KMS-11 (cell line): ENCODE data around the gene LIF.

ENCODE experiments used
- H2AFZ ChIP-seq: fragments of 200-600 bp; sonication (generic); 2 replicates; pipeline ENCODE4 v1.6.1; 2016; ENCODE audit warnings: antibody characterized with exemption, mixed run types, low read depth
- H3K27ac ChIP-seq: fragments of 200-600 bp; sonication (generic); 2 replicates; pipeline ENCODE4 v1.6.1; 2016; ENCODE audit warnings: mild to moderate bottlenecking, mixed run types
- H3K27me3 ChIP-seq: fragments of 200-600 bp; sonication (generic); 2 replicates; pipeline ENCODE4 v1.6.1; 2017; ENCODE audit warnings: mild to moderate bottlenecking, low read depth, mixed run types, moderate library complexity; ENCODE audit not compliant: insufficient read depth
- H3K36me3 ChIP-seq: fragments of 200-600 bp; sonication (generic); 2 replicates; pipeline ENCODE4 v1.6.1; 2017; ENCODE audit warnings: mild to moderate bottlenecking, mixed run types; ENCODE audit not compliant: insufficient read depth
- H3K4me1 ChIP-seq: fragments of 200-600 bp; sonication (generic); 2 replicates; pipeline ENCODE4 v1.6.1; 2016; ENCODE audit warnings: mild to moderate bottlenecking, low read depth, mixed run types; ENCODE audit not compliant: poor library complexity, severe bottlenecking
- H3K4me2 ChIP-seq: fragments of 200-600 bp; sonication (generic); 2 replicates; pipeline ENCODE4 v1.7.0; 2016; ENCODE audit warnings: mild to moderate bottlenecking, mixed run types
- H3K4me3 ChIP-seq: fragments of 200-600 bp; sonication (generic); IDR thresholded peaks from 2 replicates; pipeline ENCODE4 v1.6.1; 2017; ENCODE audit warnings: low read depth, low read length, mixed read lengths; ENCODE audit not compliant: insufficient read depth
- H3K79me2 ChIP-seq: fragments of 200-600 bp; sonication (generic); 2 replicates; pipeline ENCODE4 v1.6.1; 2016; ENCODE audit warnings: low read depth, mixed run types; ENCODE audit not compliant: insufficient read depth
- H3K9ac ChIP-seq: fragments of 200-600 bp; sonication (generic); 2 replicates; pipeline ENCODE4 v1.6.1; 2016; ENCODE audit warnings: mild to moderate bottlenecking, mixed run types
- H4K20me1 ChIP-seq: fragments of 200-600 bp; sonication (generic); 2 replicates; pipeline ENCODE4 v1.6.1; 2016; ENCODE audit warnings: mild to moderate bottlenecking, mixed run types; ENCODE audit not compliant: insufficient read depth
- TF ChIP-seq, protein P1 (sequence below): fragments of 200-600 bp; sonication (generic); conservative IDR thresholded peaks from 2 replicates; pipeline ENCODE4 v1.6.1; 2017; ENCODE audit warnings: low read depth, mild to moderate bottlenecking, antibody characterized with exemption, low read length, moderate library complexity, mixed read lengths

The LIF gene

DNA sequence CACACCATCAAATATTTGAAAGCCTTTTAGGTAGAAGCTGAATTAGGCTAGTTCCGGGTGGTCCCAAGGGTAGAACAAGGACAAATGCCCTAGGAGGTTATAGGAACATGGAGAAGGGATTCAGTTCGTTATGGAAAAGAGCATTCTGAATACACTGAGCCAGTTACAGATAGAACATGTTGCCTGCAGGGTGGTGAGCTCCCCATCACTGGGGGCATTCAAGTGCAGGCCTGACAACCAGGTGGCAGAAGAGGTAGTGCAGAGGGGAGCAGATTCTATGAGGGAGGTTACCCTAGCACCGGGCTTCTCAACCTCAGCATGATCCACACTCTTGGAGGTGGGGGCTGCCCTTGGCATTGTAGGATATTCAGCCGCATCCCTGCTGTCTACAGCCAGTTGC, 24.2 kb downstream of the LIF start:
- no peaks in the 10 kb centered on the region for H4K20me1 ChIP-seq
- no peak overlapping the region for H2AFZ ChIP-seq
- H3K36me3 ChIP-seq, result no peaks in the 10 kb centered on the region
- H3K27ac ChIP-seq, result no peak overlapping the region
- TF ChIP-seq, protein P1, sequence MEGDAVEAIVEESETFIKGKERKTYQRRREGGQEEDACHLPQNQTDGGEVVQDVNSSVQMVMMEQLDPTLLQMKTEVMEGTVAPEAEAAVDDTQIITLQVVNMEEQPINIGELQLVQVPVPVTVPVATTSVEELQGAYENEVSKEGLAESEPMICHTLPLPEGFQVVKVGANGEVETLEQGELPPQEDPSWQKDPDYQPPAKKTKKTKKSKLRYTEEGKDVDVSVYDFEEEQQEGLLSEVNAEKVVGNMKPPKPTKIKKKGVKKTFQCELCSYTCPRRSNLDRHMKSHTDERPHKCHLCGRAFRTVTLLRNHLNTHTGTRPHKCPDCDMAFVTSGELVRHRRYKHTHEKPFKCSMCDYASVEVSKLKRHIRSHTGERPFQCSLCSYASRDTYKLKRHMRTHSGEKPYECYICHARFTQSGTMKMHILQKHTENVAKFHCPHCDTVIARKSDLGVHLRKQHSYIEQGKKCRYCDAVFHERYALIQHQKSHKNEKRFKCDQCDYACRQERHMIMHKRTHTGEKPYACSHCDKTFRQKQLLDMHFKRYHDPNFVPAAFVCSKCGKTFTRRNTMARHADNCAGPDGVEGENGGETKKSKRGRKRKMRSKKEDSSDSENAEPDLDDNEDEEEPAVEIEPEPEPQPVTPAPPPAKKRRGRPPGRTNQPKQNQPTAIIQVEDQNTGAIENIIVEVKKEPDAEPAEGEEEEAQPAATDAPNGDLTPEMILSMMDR, result no peak
- no peak overlapping the region for H3K4me3 ChIP-seq
- H3K79me2 ChIP-seq, result no peaks in the 10 kb centered on the region
- H3K4me1 ChIP-seq, result peaks cover 26% of the 10 kb centered on the region
- H3K4me2 ChIP-seq, result no peak overlapping the region
- H3K9ac ChIP-seq, result no peak overlapping the region
- H3K27me3 ChIP-seq, result peaks cover 19% of the 10 kb centered on the region; the same call in 1 of the 2 replicates

DNA sequence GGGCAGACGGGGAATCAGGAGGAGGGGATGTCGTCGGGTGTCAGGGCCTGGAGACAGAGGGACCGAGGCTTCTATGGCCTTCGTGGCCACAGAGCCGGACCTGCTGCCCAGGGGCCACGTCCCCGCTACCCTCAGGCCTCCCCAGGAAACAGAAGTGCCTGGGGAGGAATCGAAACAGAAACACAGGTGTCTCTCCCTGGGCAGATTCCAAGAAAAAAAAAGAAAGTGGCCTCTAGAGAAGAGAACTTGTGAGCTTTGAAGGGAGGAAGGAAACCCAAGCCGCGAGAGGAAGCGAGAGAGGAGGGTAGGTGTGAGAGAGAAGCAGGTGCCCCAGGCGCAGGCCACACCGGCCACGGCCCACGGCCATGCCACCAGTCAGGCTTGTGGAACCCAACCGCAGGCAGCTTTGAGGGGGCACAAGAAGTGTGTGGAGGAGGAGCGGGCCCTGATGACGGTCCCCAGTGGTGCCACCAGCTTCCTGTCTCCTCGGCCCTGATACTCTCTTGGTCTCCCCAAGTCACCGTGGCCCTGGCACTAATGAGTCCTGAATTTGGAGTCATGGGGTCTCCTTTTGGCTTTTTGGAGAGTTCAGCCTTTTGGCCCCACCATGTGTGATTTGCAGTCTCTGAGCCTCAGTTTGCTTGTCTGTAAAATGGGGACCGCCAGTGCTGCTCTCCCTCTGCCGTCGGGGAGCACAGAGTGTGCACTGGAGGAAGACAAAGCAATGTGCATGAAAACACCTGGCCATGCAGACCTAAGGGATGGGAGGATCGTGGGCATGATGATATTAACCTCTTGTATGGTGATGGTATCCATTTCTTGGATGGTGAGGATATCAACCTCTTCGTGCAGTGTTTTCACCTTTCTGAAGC, 25.2 kb downstream of the LIF start:
- H3K4me3 ChIP-seq, result no peak overlapping the region
- TF ChIP-seq, protein P1, result no peak
- H3K36me3 ChIP-seq, result no peaks in the 10 kb centered on the region
- H3K4me1 ChIP-seq, result peaks cover 26% of the 10 kb centered on the region
- H2AFZ ChIP-seq, result no peak overlapping the region
- H4K20me1 ChIP-seq, result no peaks in the 10 kb centered on the region
- no peak overlapping the region for H3K27ac ChIP-seq
- H3K4me2 ChIP-seq, result peak overlapping the region; percentile 50; the same call in 1 of the 2 replicates
- peaks cover 21% of the 10 kb centered on the region; the same call in 1 of the 2 replicates for H3K27me3 ChIP-seq
- no peak overlapping the region for H3K9ac ChIP-seq
- H3K79me2 ChIP-seq, result no peaks in the 10 kb centered on the region

GRCh38 chr22:30220338-30221012, 26.1 kb downstream of the LIF start:
- TF ChIP-seq, protein P1, result no peak
- Histone ChIP-seq H3K9ac (no peak overlapping the region), H3K36me3 (no peaks in the 10 kb centered on the region), H3K4me2 (no peak overlapping the region), H3K27ac (no peak overlapping the region), H3K79me2 (no peaks in the 10 kb centered on the region), H3K27me3 (peaks cover 22% of the 10 kb centered on the region; the same call in 1 of the 2 replicates), H2AFZ (no peak overlapping the region), H3K4me3 (no peak overlapping the region), H4K20me1 (no peaks in the 10 kb centered on the region), H3K4me1 (peaks cover 26% of the 10 kb centered on the region)

DNA sequence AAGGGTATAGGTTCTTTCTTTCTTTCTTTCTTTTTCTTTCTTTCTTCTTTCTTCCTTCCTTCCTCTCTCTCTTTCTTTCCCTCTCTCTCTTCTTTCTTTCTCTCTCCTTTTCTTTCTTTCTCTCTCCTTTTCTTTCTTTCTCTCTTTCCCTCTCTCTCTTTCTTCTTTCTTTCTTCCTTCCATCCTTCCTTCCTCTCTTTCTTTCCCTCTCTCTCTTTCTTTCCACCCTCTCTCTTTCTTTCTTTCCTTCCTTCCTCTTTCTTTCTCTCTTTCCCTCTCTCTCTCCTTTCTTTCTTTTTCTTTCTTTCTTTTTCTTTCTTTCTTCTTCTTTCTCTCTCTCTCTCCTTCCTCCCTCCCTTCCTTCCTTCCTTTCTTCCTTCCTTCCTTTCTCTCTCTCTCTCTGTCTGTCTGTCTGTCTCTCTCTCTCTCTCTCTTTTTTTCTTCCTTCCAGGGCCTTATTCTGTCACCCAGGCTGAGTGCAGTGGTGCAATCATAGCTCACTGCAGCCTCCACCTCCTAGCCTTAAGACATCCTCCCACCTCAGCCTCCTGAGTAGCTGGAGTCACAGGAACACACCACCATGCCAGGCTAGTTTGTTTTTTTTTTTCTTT, 26.8 kb downstream of the LIF start:
- Histone ChIP-seq H3K9ac (no peak overlapping the region), H3K4me2 (no peak overlapping the region), H2AFZ (no peak overlapping the region), H3K36me3 (no peaks in the 10 kb centered on the region), H3K27ac (no peak overlapping the region), H4K20me1 (no peaks in the 10 kb centered on the region), H3K27me3 (peaks cover 22% of the 10 kb centered on the region; the same call in 1 of the 2 replicates), H3K4me3 (no peak overlapping the region), H3K4me1 (peaks cover 23% of the 10 kb centered on the region), H3K79me2 (no peaks in the 10 kb centered on the region)
- TF ChIP-seq, protein P1, result no peak
